IMR-90 (cell line): ENCODE measurements around the gene KCNQ1. TPM values are rescaled to one million over a fixed set of nuclear protein-coding genes. Genes with fewer than 3 reads are reported as not detected.

Experiments used
- ATAC-seq: fragments of 200-7000 bp; cut with Tn5 transposase; 2 replicates; pipeline ENCODE4 v1.9.1; 2020; ENCODE audit warnings: low read depth, mild to moderate bottlenecking, moderate library complexity
- BruUV-seq: library from RNA; stranded (reverse); fragments of 400-500 nt; replicated peaks from 2 replicates; lab custom pipeline; 2021; lab: Mats Ljungman, UMichigan
- CTCF ChIA-PET: fragments of 300-600 bp; formaldehyde crosslinking; extraction: SDS; loops from one replicate; lab custom pipeline; 2021; ENCODE audit warnings: antibody characterized with exemption; lab: Yijun Ruan, JAX
- POLR2A ChIA-PET: fragments of 300-600 bp; sonication (Branson Sonifier 250); formaldehyde crosslinking; loops from one replicate; lab custom pipeline; 2022; ENCODE audit warnings: antibody characterized with exemption; ENCODE audit not compliant: unreplicated experiment; lab: Charles Lee
- DNase-seq: peaks from one replicate; pipeline ENCODE4 v3.0.0; 2013
- H2AFZ ChIP-seq: replicated peaks from 2 replicates; pipeline ENCODE3; 2013; ENCODE audit warnings: low read length, mild to moderate bottlenecking; ENCODE audit not compliant: poor library complexity
- H2AK5ac ChIP-seq: 2 replicates; pipeline ENCODE4 v1.6.1; 2013; ENCODE audit warnings: low read depth, low read length, inconsistent platforms
- H2AK9ac ChIP-seq: replicated peaks from 2 replicates; pipeline ENCODE3; 2013; ENCODE audit warnings: mild to moderate bottlenecking, low read depth, low read length, moderate library complexity; ENCODE audit not compliant: poor library complexity
- H2BK120ac ChIP-seq: 2 replicates; pipeline ENCODE4 v1.6.1; 2013; ENCODE audit warnings: low read depth, low read length, inconsistent platforms
- H2BK15ac ChIP-seq: 3 replicates; pipeline ENCODE4 v1.6.1; 2013; ENCODE audit warnings: low read depth, low read length, inconsistent platforms
- H2BK20ac ChIP-seq: 2 replicates; pipeline ENCODE4 v1.6.1; 2013; ENCODE audit warnings: low read depth, mild to moderate bottlenecking, inconsistent platforms, low read length, moderate library complexity
- H2BK5ac ChIP-seq: 2 replicates; pipeline ENCODE4 v1.6.1; 2013; ENCODE audit warnings: mild to moderate bottlenecking, low read depth, low read length, inconsistent platforms; ENCODE audit not compliant: poor library complexity, severe bottlenecking
- H3K14ac ChIP-seq: replicated peaks from 2 replicates; pipeline ENCODE4 v1.6.1; 2013; ENCODE audit warnings: low read depth, low read length, inconsistent platforms
- H3K18ac ChIP-seq: 2 replicates; pipeline ENCODE4 v1.6.1; 2013; ENCODE audit warnings: low read depth, low read length, control low read depth
- H3K23ac ChIP-seq: 2 replicates; pipeline ENCODE4 v1.6.1; 2013; ENCODE audit warnings: low read depth, low read length, inconsistent platforms
- H3K27ac ChIP-seq: 2 replicates; pipeline ENCODE4 v1.5.1; 2013; ENCODE audit warnings: mild to moderate bottlenecking, control low read depth, low read length; ENCODE audit not compliant: insufficient read depth
- H3K27me3 ChIP-seq: 2 replicates; pipeline ENCODE4 v1.6.1; 2013; ENCODE audit warnings: low read length; ENCODE audit not compliant: control insufficient read depth, insufficient read depth
- H3K36me3 ChIP-seq: 2 replicates; pipeline ENCODE4 v1.6.1; 2013; ENCODE audit warnings: low read length, mixed read lengths; ENCODE audit not compliant: control insufficient read depth, insufficient read depth
- H3K4ac ChIP-seq: 2 replicates; pipeline ENCODE4 v1.6.1; 2013; ENCODE audit warnings: low read depth, low read length, inconsistent platforms
- H3K4me1 ChIP-seq: 2 replicates; pipeline ENCODE4 v1.6.1; 2013; ENCODE audit warnings: low read length, mixed read lengths; ENCODE audit not compliant: control insufficient read depth, insufficient read depth
- H3K4me2 ChIP-seq: 2 replicates; pipeline ENCODE4 v1.6.1; 2013; ENCODE audit warnings: low read depth, mild to moderate bottlenecking, control low read depth, low read length, moderate library complexity
- H3K4me3 ChIP-seq: 2 replicates; pipeline ENCODE4 v1.5.1; 2013; ENCODE audit warnings: low read depth, mild to moderate bottlenecking, control low read depth, low read length, moderate library complexity; ENCODE audit not compliant: insufficient read depth
- H3K56ac ChIP-seq: 2 replicates; pipeline ENCODE4 v1.6.1; 2013; ENCODE audit warnings: low read length, inconsistent platforms; ENCODE audit not compliant: insufficient read depth; ENCODE audit errors: extremely low read depth
- H3K79me1 ChIP-seq, 2 experiments: 2 replicates each; pipeline ENCODE4 v1.6.1; 2013; ENCODE audit warnings: low read length in 2 of 2, inconsistent platforms in 1 of 2, low read depth in 1 of 2
- H3K9ac ChIP-seq: 2 replicates; pipeline ENCODE4 v1.6.1; 2013; ENCODE audit warnings: low read depth, low read length, control low read depth
- H3K9me1 ChIP-seq: 2 replicates; pipeline ENCODE4 v1.6.1; 2013; ENCODE audit warnings: low read length, inconsistent platforms; ENCODE audit not compliant: insufficient read depth
- H3K9me3 ChIP-seq: 2 replicates; pipeline ENCODE4 v1.6.1; 2013; ENCODE audit warnings: low read length; ENCODE audit not compliant: control insufficient read depth, insufficient read depth
- H4K20me1 ChIP-seq: 2 replicates; pipeline ENCODE4 v1.6.1; 2013; ENCODE audit warnings: low read length, inconsistent platforms; ENCODE audit not compliant: insufficient read depth
- H4K5ac ChIP-seq: 2 replicates; pipeline ENCODE4 v1.6.1; 2013; ENCODE audit warnings: mild to moderate bottlenecking, low read depth, low read length, control low read depth
- H4K8ac ChIP-seq, 2 experiments: 2 replicates each; pipeline ENCODE4 v1.6.1; 2013; ENCODE audit warnings: low read depth in 2 of 2, low read length in 2 of 2, control low read depth in 1 of 2, inconsistent platforms in 1 of 2
- H4K91ac ChIP-seq: 2 replicates; pipeline ENCODE4 v1.6.1; 2013; ENCODE audit warnings: low read depth, low read length, inconsistent platforms; ENCODE audit not compliant: insufficient read depth
- BHLHE40 ChIP-seq: fragments of 150-350 bp; IDR thresholded peaks from 2 replicates; pipeline ENCODE4 v1.6.1; 2016; ENCODE audit warnings: mild to moderate bottlenecking, low read depth, low read length
- CEBPB ChIP-seq: IDR thresholded peaks from 2 replicates; pipeline ENCODE4 v1.6.1; 2012; ENCODE audit warnings: low read depth, low read length, improper control_type of control experiment
- FOS ChIP-seq: fragments of 150-350 bp; IDR thresholded peaks from 2 replicates; pipeline ENCODE4 v1.6.1; 2016; ENCODE audit warnings: low read depth, low read length
- MAFK ChIP-seq: IDR thresholded peaks from 2 replicates; pipeline ENCODE4 v1.6.1; 2012; ENCODE audit warnings: low read depth, low read length, improper control_type of control experiment
- MAZ ChIP-seq: IDR thresholded peaks from 2 replicates; pipeline ENCODE4 v1.6.1; 2012; ENCODE audit warnings: low read depth, mild to moderate bottlenecking, low read length, improper control_type of control experiment, moderate library complexity, borderline replicate concordance
- MXI1 ChIP-seq: IDR thresholded peaks from 2 replicates; pipeline ENCODE4 v1.6.1; 2012; ENCODE audit warnings: low read depth, mild to moderate bottlenecking, low read length, moderate library complexity, borderline replicate concordance
- NFE2L2 ChIP-seq: fragments of 150-350 bp; IDR thresholded peaks from 2 replicates; pipeline ENCODE4 v1.6.1; 2016; ENCODE audit warnings: low read depth, mild to moderate bottlenecking, low read length
- RAD21 ChIP-seq: IDR thresholded peaks from 2 replicates; pipeline ENCODE4 v1.6.1; 2012; ENCODE audit warnings: low read length, improper control_type of control experiment
- RFX5 ChIP-seq: IDR thresholded peaks from 2 replicates; pipeline ENCODE4 v1.8.0; 2012; ENCODE audit warnings: low read depth, mild to moderate bottlenecking, low read length, moderate library complexity
- SMC3 ChIP-seq: fragments of 150-350 bp; IDR thresholded peaks from 2 replicates; pipeline ENCODE4 v1.6.1; 2016; ENCODE audit warnings: low read depth, mild to moderate bottlenecking, antibody characterized with exemption, low read length, moderate library complexity
- WGBS, 2 experiments: methylation state at CpG; one replicate each; pipeline versions ENCODE4 v1.1.5 to v1.1.7; 2013; ENCODE audit warnings: missing lambda C conversion rate in 2 of 2; ENCODE audit not compliant: insufficient read length in 1 of 2; ENCODE audit errors: extremely low coverage in 2 of 2; 5-methylcytosine and 5-hydroxymethylcytosine counted together
- dilution Hi-C: fragments of 300-500 bp; cut with HindIII; formaldehyde crosslinking; loops from one replicate; pipeline ENCODE4 v1.14.3; 2018; ENCODE audit warnings: low sequenced_read_pairs; ENCODE audit not compliant: unreplicated experiment
- in situ Hi-C: fragments of 300-500 bp; cut with MboI; formaldehyde crosslinking; loops from 3 replicates; pipeline ENCODE4 v1.14.3; 2019; ENCODE audit warnings: low sequenced_read_pairs, inconsistent platforms, mixed read lengths
- intact Hi-C: fragments of 100-400 bp; cut with micrococcal nuclease; formaldehyde crosslinking; loops from 2 replicates; pipeline ENCODE4 v1.10.0; 2022
- polyA plus RNA-seq, 3 experiments: library from polyadenylated mRNA; depleted of rRNA; stranded (reverse); fragments of >200 nt; gene quantifications; 2 replicates each; pipeline ENCODE4 v1.2.3, GENCODE V29; 2012; ENCODE audit warnings: low replicate concordance in 1 of 3
- total RNA-seq: library from RNA; depleted of rRNA; stranded (reverse); fragments of >200 nt; gene quantifications from 2 replicates; pipeline ENCODE4 v1.2.3, GENCODE V29; 2012
- TF ChIP-seq, protein P1 (sequence below): conservative IDR thresholded peaks from 2 replicates; pipeline ENCODE4 v1.5.1; 2012; ENCODE audit warnings: mild to moderate bottlenecking, low read depth, low read length, improper control_type of control experiment
- TF ChIP-seq, protein P2 (sequence below): fragments of 150-350 bp; IDR thresholded peaks from 2 replicates; pipeline ENCODE4 v1.6.1; 2016; ENCODE audit warnings: low read depth, mild to moderate bottlenecking, low read length, moderate library complexity, borderline replicate concordance

Gene KCNQ1
- total and polyA plus RNA-seq, 2 of the 4 experiments (the other 2 are of a cell fraction), result 0.07 TPM; not detected in 1

DNA sequence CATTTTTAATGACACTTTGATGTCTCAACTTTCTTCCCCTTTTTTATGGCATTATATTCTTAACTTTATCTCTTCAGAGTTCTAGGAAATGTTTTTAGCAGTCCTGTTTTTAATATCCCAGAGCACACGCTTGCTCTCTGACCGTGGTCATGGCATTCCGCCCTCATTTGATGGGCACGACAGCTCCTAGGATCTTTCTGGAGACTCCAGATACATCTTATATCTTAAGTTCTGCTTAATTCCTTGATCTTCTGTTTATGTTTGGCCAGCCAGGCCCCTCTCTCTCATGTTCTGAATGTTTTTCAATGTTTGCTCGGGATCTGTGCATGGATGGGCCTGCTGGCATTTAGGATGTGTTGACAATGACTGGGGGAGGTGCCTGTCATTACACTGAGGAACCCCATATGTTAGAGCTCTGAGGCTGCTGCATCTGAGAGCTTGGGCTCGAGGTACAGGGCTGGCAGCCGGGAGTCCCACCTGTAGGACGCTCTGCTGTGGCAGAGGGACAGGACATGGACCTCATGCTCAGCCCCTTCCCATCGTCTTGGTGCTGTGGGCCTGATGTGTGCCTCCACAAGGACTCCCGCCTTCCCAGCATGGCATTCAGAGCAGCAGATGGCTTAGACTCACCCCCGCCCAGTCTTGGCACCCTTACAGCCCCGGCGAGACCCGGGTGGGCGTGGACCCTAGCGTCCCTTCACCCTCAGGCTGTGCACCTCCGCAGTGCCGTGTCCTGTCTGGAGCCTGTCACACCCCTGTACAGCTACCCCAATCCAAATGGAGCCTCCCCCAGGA is 365.8 kb downstream of the KCNQ1 start (continued):
- TF ChIP-seq NFE2L2 (no peak), BHLHE40 (no peak)

DNA sequence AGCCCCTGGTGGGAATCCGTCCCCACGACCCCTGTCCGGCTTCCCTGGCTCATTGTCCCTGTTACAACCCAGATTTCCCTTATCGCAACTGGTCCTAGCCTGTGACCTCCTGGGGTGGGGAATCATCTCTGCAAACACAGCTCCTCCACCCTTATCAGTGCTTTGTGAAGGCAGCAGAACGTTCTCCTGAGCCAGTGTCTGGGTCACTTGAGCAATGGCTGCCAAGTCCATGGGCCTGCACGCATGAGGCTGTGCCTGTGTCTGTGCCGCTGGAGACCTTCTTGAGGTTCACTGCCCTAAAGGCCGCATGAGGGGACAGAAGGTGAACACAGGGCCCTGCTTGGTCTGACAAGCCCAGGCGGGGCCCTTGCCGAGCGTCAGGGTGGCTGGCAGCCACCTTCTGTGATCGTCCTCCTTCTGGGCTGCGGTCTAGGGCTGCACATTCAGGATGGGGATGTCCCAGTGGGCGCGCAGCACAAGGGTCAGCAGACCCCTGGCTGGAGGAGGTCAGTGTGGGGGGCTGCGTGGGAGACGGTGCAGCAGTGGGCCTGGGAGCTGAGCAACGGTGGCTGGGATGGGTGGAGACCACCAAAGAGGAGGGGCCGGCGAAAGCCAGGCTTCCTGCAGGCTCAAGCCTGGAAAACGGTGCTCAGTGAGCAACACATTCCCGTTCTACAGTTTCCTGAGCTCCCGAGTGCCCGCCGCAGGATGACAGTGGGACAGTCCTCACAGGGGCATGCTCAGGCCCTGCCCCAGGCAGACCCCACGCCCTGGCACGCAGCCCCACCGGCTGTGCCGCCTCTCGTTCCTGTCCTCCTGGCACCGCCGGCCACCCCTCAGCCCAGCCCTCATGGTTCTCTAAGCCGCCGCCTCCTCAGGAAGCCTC is 366.6 kb downstream of the KCNQ1 start:
- Histone ChIP-seq H3K18ac (no peak overlapping the region; the same call in 1 of the 2 replicates), H2AFZ (no peak overlapping the region), H2AK5ac (peak overlapping the region; percentile 24; the same call in 1 of the 2 replicates), H2BK15ac (no peak overlapping the region), H2BK120ac (peak overlapping the region; percentile 19; the same call in 1 of the 2 replicates), H3K9me3 (peaks cover 8% of the 10 kb centered on the region), H3K4me2 (no peak overlapping the region), H2BK20ac (no peak overlapping the region), H3K23ac (no peak overlapping the region), H3K9ac (no peak overlapping the region), H4K5ac (no peak overlapping the region), H3K36me3 (no peaks in the 10 kb centered on the region), H3K56ac (no peak overlapping the region), H2BK5ac (no peak overlapping the region), H4K91ac (no peak overlapping the region), H3K14ac (no peak overlapping the region), H3K4me1 (peaks cover 15% of the 10 kb centered on the region), H3K9me1 (peaks cover 3% of the 10 kb centered on the region; the same call in 1 of the 2 replicates), H2AK9ac (peak overlapping the region; percentile 19), H4K8ac (peak overlapping the region in 1 of 2 experiments; percentile 78; a peak in 1 of 4 replicates), H3K27ac (no peak overlapping the region), H4K20me1 (no peaks in the 10 kb centered on the region), H3K79me1 (no peaks in the 10 kb centered on the region), H3K4me3 (no peak overlapping the region), H3K4ac (no peak overlapping the region), H3K27me3 (peaks cover 17% of the 10 kb centered on the region)
- ATAC-seq (no peak), DNase-seq (no peak)
- intact Hi-C loops (no loop called here), dilution Hi-C loops (no loop called here), in situ Hi-C loops (no loop called here)
- POLR2A ChIA-PET, result no interaction called here
- BruUV-seq, result no TSS peak
- CTCF ChIA-PET, result no interaction called here
- 77% methylated on average over 20 of the region's 34 CpGs; no CpG with 5 or more reads in 1 of the 2 experiments for WGBS, 2 experiments
- TF ChIP-seq MAZ (no peak), MAFK (no peak), SMC3 (no peak), CEBPB (no peak), RFX5 (no peak), RAD21 (no peak), FOS (no peak), MXI1 (no peak)
- TF ChIP-seq, protein P1, sequence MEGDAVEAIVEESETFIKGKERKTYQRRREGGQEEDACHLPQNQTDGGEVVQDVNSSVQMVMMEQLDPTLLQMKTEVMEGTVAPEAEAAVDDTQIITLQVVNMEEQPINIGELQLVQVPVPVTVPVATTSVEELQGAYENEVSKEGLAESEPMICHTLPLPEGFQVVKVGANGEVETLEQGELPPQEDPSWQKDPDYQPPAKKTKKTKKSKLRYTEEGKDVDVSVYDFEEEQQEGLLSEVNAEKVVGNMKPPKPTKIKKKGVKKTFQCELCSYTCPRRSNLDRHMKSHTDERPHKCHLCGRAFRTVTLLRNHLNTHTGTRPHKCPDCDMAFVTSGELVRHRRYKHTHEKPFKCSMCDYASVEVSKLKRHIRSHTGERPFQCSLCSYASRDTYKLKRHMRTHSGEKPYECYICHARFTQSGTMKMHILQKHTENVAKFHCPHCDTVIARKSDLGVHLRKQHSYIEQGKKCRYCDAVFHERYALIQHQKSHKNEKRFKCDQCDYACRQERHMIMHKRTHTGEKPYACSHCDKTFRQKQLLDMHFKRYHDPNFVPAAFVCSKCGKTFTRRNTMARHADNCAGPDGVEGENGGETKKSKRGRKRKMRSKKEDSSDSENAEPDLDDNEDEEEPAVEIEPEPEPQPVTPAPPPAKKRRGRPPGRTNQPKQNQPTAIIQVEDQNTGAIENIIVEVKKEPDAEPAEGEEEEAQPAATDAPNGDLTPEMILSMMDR, result no peak
- TF ChIP-seq, protein P2, sequence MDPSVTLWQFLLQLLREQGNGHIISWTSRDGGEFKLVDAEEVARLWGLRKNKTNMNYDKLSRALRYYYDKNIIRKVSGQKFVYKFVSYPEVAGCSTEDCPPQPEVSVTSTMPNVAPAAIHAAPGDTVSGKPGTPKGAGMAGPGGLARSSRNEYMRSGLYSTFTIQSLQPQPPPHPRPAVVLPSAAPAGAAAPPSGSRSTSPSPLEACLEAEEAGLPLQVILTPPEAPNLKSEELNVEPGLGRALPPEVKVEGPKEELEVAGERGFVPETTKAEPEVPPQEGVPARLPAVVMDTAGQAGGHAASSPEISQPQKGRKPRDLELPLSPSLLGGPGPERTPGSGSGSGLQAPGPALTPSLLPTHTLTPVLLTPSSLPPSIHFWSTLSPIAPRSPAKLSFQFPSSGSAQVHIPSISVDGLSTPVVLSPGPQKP, result no peak
